Measurements from ENCODE around the gene RHNO1.

DNA sequence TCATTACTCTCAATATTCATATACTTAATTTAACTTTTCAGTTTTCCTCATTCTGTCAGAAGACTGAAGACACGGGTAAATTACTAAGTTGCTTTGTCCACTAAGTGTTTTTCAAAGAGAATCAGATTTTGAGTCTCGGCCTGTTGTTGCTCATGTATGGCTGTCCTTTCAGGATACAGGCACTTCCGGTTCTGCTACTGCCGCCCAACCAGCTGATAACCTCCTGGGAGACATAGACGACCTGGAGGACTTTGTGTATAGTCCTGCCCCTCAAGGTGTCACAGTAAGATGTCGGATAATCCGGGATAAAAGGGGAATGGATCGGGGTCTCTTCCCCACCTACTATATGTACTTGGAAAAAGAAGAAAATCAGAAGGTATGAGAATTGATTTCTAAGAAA is 53.8 kb downstream of the RHNO1 start:
- TF ChIP-seq, protein P1, sequence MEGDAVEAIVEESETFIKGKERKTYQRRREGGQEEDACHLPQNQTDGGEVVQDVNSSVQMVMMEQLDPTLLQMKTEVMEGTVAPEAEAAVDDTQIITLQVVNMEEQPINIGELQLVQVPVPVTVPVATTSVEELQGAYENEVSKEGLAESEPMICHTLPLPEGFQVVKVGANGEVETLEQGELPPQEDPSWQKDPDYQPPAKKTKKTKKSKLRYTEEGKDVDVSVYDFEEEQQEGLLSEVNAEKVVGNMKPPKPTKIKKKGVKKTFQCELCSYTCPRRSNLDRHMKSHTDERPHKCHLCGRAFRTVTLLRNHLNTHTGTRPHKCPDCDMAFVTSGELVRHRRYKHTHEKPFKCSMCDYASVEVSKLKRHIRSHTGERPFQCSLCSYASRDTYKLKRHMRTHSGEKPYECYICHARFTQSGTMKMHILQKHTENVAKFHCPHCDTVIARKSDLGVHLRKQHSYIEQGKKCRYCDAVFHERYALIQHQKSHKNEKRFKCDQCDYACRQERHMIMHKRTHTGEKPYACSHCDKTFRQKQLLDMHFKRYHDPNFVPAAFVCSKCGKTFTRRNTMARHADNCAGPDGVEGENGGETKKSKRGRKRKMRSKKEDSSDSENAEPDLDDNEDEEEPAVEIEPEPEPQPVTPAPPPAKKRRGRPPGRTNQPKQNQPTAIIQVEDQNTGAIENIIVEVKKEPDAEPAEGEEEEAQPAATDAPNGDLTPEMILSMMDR (IDR thresholded peaks at IDR 0.05; ENCODE audit: low read length): no peak
- TF ChIP-seq EZH2phosphoT487 (IDR thresholded peaks at IDR 0.05; ENCODE audit: low read length) (no peak), EZH2 (optimal IDR thresholded peaks at IDR 0.05; ENCODE audit: low read depth, low read length) (no peak)
